Cardiac septum (tissue), 1 donor: Measurements from ENCODE around the gene TRMT44. TPM values are rescaled to one million over a fixed set of nuclear protein-coding genes. Genes with fewer than 3 reads are reported as not detected.

Experiments
- DNase-seq: peaks from one replicate; pipeline ENCODE4 v3.0.0-alpha.2; 2020; ENCODE audit warnings: low spot score
- intact Hi-C: fragments of 100-400 bp; cut with DNase I; formaldehyde crosslinking; loops from one replicate; pipeline ENCODE4 v1.14.0; 2022
- total RNA-seq: library from RNA; stranded (reverse); fragmentation: NEBNext Ultra II Directional; extraction: Animal tissue kit (Norgen Biotek cat#: 25700); gene quantifications from one replicate; pipeline ENCODE4 v1.2.1, GENCODE V29; 2021
- donor health status: DM: no; HTN: no; CAD: no.

The TRMT44 gene
- total RNA-seq, 1 donor from 2014 or later, result 9.0 TPM

DNA sequence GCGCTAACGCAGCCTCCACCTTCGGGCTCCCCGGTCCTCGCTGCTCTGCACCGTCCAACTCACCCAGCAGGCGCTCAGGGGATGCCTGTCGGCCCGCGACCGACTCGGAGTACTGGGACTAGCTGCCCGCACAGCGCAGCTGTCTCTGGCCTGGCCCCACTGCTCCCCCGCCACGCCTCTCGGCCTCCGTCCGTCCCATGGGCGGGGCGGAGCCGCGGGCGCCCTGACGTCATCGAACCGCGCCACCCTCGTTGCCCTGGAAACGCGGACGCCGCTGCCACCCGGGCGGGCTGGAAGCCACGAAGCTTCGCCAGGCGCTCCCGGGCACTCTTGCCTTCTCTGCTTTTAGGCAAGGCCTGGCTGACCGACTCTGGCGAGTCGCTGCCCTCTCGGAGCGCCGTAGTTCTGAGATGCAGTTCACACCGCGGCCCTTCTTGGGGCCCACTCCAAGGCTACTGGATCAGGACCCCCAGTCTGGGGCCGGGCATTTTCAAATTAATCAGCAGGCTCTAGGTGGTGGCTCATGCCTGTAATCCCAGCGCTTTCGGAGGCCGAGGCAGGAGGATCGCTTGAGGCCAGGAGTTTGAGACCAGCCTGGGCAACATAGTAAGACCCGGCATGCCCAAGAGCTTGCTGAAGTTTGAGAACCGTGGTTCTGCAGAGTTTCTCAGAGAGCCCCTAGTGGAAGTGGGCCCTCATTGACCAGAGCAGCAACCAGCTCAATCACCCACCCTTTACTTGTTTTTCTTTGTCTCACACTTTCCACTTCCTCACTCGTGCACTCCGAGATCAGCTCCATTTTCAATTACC is 12.1 kb upstream of the TRMT44 start:
- peak; percentile 96 for DNase-seq
- intact Hi-C loops, result no loop called here

- intact Hi-C loops, result no loop called here
- DNase-seq, result no peak
Observed at GRCh38 chr4:8431553-8431952, 9.0 kb upstream of the TRMT44 start.

DNA sequence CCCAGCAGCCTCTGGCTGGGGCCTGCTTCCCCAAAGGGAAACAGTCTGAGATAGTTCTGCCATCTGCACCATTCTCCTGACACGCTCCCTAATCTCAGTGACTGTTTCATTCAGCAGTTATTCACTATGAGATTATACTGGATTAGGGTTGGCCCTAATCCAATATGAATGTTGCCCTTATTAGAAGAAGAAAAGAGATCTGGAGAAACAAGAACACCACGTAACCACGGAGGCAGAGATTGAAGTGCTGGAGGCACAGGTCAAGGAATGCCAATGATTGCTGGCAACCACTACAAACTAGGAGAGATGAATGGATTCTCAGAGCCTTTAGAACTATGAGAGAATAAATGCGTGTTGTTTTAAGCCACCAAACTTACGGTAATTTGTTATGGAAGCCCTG is 7.4 kb upstream of the TRMT44 start:
- intact Hi-C loops, result no loop called here
- no peak for DNase-seq

GRCh38 chr4:8434251-8435073 is 6.1 kb upstream of the TRMT44 start:
- intact Hi-C loops, result no loop called here
- DNase-seq, result no peak

DNA sequence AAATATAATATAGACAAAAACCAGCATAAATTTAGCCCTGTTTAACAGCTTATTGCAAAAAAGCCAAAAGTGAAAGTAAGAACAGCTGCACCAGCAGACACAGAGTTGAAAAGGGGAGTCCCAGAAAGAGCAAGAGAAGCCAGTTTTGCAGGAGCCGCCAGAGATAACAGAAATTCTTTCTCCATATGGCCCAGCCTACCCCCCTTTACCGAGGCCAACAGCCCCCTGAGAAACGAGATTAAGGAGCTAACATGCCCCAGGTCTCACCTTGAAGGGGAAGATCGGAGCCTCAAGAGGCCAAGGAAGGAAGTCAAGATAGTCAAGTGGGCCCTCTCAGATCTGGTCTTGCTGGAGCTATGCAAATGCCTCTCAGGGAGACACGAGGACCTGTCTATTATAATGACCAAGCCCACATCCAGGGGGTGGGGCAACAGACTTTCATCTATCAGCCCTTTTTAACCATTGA is 4.9 kb upstream of the TRMT44 start:
- intact Hi-C loops, result no loop called here
- no peak for DNase-seq

- intact Hi-C loops, result no loop called here
- no peak for DNase-seq
Observed at GRCh38 chr4:8437281-8437680, 3.3 kb upstream of the TRMT44 start.

DNA sequence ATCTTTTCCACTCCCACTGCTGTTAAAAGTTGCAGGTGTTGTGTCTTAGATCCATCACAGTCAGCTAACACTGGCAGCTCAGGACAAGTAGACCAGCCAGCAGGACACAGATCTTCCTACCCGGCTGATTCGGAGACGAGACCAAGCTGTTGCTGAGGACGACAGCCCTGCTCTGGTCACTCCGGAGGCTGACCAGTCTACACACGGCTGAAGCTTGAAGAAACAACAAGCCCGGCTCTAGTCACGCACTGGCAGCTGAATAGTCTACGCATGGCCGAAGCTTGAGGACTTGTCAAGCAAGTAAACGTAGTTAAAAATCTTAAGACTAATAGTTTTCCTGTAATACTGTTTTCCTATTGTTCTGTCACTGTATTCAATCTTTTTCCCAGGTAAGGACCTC is 1.8 kb upstream of the TRMT44 start:
- no peak for DNase-seq
- intact Hi-C loops, result no loop called here

GRCh38 chr4:8439168-8439567 is 1.4 kb upstream of the TRMT44 start:
- intact Hi-C loops, result no loop called here
- no peak for DNase-seq

DNA sequence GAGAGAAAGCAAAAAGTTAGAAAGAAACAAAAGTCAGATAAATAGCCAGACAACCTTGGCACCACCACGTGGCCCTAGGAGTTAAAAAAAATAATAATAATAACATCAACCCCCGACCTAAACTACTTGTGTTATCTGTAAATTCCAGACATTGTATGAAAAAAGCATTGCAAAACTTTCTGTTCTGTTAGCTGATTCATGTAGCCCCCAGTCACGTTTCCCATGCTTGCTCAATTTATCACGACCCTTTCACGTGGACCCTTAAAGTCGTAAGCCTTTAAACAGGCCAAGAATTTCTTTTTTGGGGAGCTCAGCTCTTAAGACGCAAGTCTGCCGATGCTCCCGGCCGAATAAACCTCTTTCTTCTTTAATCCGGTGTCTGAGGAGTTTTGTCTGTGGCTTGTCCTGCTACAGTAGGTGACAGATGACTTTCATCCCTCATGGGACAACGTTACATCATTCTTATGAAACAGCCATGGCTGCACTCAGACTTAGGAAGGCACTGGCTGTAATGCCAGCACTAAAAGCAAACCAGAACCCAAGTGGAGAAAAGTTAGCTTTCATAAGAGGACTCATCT is 574 bp upstream of the TRMT44 start:
- intact Hi-C loops, result no loop called here
- no peak for DNase-seq

DNA sequence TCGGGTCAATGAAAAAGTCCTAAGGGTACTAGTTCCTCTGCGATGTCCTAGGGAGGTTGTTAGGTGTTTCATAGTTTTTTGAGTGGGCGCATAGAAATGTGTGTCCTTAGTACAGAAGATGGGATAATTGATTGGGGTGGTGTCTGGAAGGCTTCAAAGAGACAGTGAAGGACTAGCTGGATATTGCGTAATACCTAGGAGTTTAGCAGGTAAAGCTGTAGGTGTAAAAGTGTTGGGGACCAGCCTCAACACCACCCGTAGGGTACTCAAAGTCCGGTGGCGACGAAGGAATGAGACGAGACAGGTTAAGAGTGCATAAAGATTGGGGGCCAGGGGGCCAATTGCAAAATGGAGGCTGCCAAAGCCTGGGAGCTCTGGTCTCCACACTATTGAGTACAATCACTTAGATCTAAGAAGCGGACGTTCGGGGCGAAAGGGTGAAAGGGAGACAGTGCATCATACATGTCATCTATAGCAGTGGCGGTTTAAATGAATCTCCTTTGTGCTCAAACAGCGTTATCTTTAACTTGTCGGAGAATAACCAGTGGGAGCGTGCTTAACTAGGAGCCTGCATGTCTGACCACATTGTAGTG is 1.0 kb downstream of the TRMT44 start:
- intact Hi-C loops, result no loop called here
- no peak for DNase-seq

DNA sequence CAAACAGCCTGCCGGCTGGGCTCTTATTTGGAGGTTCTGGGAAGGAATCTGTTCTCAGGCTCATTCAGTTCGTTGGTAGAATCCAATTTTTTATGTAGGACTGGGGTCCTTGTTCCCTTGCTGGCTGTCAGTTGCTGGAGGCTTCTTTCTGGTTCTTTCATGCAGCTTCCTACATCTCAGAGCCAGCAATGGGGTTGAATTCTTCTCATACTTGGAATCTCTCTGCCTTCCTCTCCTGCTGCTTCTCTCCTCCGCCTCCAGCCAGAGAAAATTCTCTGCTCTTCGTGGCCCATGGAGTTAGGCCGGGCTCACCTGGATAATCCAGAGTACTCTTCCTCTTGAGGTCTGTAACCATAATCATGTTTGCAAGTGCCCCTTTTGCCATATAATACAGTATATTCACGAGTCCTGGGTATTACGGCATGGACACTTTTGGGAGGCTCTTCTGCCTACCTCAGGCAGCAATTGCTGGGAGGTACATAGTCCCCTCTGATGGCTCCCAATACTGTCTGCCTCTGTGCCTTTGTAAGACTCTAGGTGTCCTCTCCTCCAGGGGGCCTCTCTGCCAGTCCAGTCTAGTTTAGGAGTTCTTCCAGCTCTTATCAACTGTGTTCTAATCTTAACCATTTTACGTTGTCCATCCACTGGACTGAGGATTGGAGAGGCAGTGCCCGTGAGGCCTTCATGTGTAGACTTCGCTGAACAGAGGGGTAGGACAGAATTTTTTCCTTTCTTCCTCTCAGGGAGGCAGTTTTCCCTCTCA is 2.2 kb downstream of the TRMT44 start:
- intact Hi-C loops, result no loop called here
- no peak for DNase-seq

DNA sequence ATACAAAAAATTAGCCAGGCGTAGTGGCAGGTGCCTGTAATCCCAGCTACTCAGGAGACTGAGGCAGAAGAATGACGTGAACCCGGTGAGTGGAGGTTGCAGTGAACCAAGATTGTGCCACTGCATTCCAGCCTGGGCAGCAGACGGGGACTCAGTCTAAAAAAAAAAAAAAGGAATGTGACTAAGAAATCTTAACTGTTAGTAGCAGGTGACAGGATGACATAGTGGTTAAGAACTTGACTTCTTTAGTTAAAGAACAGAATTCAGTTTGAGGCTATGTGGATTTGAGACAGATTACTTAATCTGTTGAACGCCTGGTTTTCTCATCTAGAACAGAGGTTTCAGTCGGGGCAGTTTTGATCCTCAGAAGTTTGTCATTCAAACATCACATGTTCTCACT is 3.2 kb downstream of the TRMT44 start:
- DNase-seq, result no peak
- intact Hi-C loops, result no loop called here

- intact Hi-C loops, result no loop called here
- no peak for DNase-seq
Observed at GRCh38 chr4:8446122-8446521, 5.5 kb downstream of the TRMT44 start.

DNA sequence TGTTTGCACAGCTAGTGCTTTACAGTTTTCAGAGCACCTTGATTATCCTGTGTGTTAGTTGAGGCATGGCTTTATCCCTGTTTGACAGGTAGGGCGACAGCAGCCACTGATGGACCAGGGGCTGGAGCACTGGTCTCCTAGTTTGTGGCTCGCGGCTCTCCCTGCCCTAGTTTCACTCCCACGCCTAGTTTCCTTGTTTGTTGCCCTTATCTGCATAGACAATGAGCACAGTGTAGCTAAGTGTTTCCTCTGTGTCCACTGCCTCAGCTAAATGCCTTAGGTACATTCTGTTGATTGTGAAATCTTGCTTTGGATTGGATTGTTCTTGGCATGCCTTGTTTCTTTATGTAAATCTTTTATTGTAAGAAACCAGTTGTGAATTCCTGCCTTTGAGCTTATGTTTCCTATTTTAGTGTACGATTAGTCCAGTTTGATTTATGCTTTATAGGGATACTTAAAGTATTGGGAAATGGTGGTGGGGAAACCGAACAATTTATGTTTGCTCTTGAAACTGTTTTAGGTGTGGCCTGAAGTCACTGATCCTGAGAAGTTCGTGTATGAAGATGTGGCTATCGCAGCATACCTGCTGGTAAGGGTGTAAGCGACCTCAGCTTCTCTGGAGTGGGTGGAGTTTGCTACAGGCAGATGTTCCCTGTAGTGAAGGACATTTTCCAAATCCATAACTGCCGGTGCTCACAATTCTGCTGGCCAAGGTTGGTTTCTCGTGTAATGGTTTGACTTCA is 11.0 kb downstream of the TRMT44 start:
- intact Hi-C loops, result no loop called here
- DNase-seq, result no peak

- intact Hi-C loops, result no loop called here
- DNase-seq, result no peak
Observed at GRCh38 chr4:8453957-8454356, 13.4 kb downstream of the TRMT44 start.

DNA sequence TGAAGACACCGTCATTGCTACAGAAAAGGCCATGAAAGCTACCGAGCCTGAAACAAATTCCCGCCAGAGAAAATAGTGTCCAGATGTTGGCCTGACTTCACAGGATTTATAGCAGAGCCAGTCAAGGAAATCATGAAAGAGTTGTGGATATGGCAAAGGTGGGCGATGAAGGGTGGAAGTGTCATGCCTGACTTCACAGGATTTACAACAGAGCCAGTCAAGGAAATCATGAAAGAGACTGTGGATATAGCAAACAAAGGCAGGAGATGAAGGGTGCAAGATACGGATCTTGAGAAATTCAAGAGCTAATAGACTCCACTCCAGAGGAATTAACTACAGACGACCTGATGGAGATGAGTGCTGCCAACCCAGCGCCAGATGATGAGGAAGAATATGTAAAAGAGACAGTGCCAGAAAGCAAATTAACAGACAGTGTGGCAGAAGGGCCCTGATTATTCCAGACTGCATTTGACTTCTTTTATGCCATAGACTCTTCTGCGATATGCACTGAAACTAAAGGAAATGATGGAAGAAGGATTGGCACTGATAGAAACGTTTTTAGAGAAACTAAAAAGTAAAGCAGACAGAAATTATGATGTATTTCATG is 17.2 kb downstream of the TRMT44 start:
- intact Hi-C loops, result no loop called here
- DNase-seq, result no peak

DNA sequence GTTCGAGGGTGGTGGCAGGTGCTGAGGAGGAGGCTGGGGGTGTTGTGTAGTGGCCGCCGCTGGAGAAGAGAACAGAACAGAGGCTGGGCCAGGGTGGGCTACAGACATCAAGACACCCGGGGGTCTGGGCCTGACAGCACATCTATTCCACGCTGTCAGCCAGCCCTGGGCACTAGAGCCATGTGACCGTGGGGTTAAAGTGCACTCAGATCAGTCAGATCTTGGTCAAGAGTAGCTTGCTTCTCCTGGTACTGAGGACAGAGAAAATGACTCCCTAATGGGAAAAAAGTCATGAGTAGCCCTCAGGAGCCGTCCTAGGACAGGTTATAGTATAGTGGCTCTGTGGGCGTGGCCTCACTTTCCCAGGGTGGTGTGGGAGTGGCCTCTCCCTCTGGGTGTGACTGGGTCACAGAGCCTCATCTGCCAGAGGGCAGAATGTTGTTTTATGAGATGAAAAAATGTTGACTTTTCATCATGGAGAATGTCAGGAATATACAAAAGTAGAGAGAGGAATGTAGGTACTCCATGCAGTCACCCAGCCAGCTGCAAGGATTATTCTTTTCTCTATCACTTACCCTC is 19.4 kb downstream of the TRMT44 start:
- intact Hi-C loops, result loop anchor here (10.0 kb wide), 1 partner anchor 455 kb away; no protein-coding TSS in a partner anchor
- no peak for DNase-seq

GRCh38 chr4:8461086-8461485 is 20.5 kb downstream of the TRMT44 start:
- DNase-seq, result no peak
- intact Hi-C loops, result loop anchor here (10.0 kb wide), 1 partner anchor 454 kb away; no protein-coding TSS in a partner anchor
